Natural killer cell (primary cell): ENCODE results near the gene MACROH2A1. TPM values are rescaled to one million over a fixed set of nuclear protein-coding genes. Genes with fewer than 3 reads are reported as not detected.

Experiments used
- ATAC-seq, 3 donors: fragments of 150-1000 bp in 2 of 3; fragments of 200-7000 bp in 1 of 3; cut with Tn5 transposase; 1 replicate in 1 of 3; 2 replicates in 2 of 3; pipeline ENCODE4 v1.10.0; 2021; ENCODE audit warnings: mild to moderate bottlenecking in 2 of 3, moderate library complexity in 2 of 3
- DNase-seq, 2 donors: peaks; one replicate each; pipeline versions ENCODE4 v3.0.0 to v3.0.0-alpha.2; 2013 to 2021; ENCODE audit warnings: mixed read lengths in 1 of 2
- H3K27ac ChIP-seq: one replicate; pipeline ENCODE4 v1.5.1; 2013; ENCODE audit warnings: mild to moderate bottlenecking, low read length
- H3K27me3 ChIP-seq: one replicate; pipeline ENCODE4 v1.6.1; 2013; ENCODE audit warnings: low read length; ENCODE audit not compliant: control insufficient read depth, insufficient read depth
- H3K36me3 ChIP-seq: one replicate; pipeline ENCODE4 v1.6.1; 2013; ENCODE audit warnings: low read length; ENCODE audit not compliant: control insufficient read depth, insufficient read depth
- H3K4me1 ChIP-seq: one replicate; pipeline ENCODE4 v1.6.1; 2013; ENCODE audit warnings: low read length; ENCODE audit not compliant: control insufficient read depth, insufficient read depth
- H3K4me3 ChIP-seq: one replicate; pipeline ENCODE4 v1.5.1; 2013; ENCODE audit warnings: low read length
- H3K9me3 ChIP-seq: one replicate; pipeline ENCODE4 v1.6.1; 2013; ENCODE audit warnings: low read length; ENCODE audit not compliant: control insufficient read depth, insufficient read depth
- H3K27ac Mint-ChIP-seq, 2 donors: one replicate each; pipeline ENCODE4 v1.8.0; 2022; ENCODE audit warnings: mild to moderate bottlenecking in 2 of 2, mixed read lengths in 2 of 2, moderate library complexity in 1 of 2
- H3K27me3 Mint-ChIP-seq, 2 donors: one replicate each; pipeline ENCODE4 v1.8.0; 2022; ENCODE audit warnings: low read depth in 2 of 2, mixed read lengths in 2 of 2
- H3K36me3 Mint-ChIP-seq: one replicate; pipeline ENCODE4 v1.8.0; 2022; ENCODE audit warnings: mixed read lengths
- H3K4me1 Mint-ChIP-seq, 2 donors: one replicate each; pipeline ENCODE4 v1.8.0; 2022; ENCODE audit warnings: mixed read lengths in 2 of 2
- H3K4me3 Mint-ChIP-seq: one replicate; pipeline ENCODE4 v1.8.0; 2022; ENCODE audit warnings: mild to moderate bottlenecking, moderate library complexity, mixed read lengths
- H3K9me3 Mint-ChIP-seq, 2 donors: one replicate each; pipeline ENCODE4 v1.8.0; 2022; ENCODE audit warnings: mixed read lengths in 2 of 2
- whole genome bisulfite sequencing: methylation state at CpG from one replicate; pipeline ENCODE4 v1.1.7; 2013; ENCODE audit warnings: missing lambda C conversion rate; ENCODE audit not compliant: insufficient coverage; 5-methylcytosine and 5-hydroxymethylcytosine counted together
- intact Hi-C: fragments of 100-400 bp; cut with micrococcal nuclease; formaldehyde crosslinking; loops from one replicate; pipeline ENCODE4 v1.14.2; 2022
- total RNA-seq, 4 donors: library from RNA; stranded (reverse); fragments of 120-200 nt in 1 of 4; gene quantifications; one replicate each; pipeline versions ENCODE4 v1.2.3 to v1.2.4, GENCODE V29; 2013 to 2022
- TF ChIP-seq, protein P1 (sequence below): fragments of 200-600 bp; IDR thresholded peaks from one replicate; pipeline ENCODE4 v1.8.0; 2022; ENCODE audit warnings: antibody characterized with exemption

The MACROH2A1 gene
- total RNA-seq, 3 donors from 2014 or later (not counting 1 experiment from before 2014, with no cell fraction given): 139 to 160 (median 139) TPM

DNA sequence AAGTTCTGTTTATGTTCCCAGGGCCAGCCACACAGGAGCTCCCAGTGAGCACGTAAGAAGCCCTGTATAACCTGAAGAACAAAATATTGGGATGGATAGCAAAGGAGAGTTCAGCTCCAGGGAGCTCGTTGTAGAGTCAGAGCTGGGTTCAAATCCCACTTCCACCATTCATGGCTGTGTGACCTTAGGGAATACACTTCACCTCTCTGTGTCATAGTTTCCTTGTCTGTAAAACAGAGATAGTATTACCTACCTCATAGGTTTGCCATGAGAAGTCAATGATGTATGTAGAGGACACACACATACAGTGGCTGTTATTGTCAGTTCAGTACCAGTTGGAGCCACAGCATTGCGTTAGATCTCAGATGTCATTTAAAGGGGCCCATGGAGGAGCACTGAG lies 67.4 kb downstream of the MACROH2A1 start:
- H3K27me3 ChIP-seq: no peaks in the 10 kb centered on the region
- H3K36me3 ChIP-seq: peaks cover 31% of the 10 kb centered on the region
- no peak for DNase-seq
- no peaks in the 10 kb centered on the region for H3K9me3 ChIP-seq
- WGBS: 100% methylated on average over 3 of the region's 3 CpGs
- Mint-ChIP-seq H3K9me3 (no peaks in the 10 kb centered on the region), H3K4me1 (no peaks in the 10 kb centered on the region), H3K27ac (no peak overlapping the region), H3K36me3 (no peaks in the 10 kb centered on the region), H3K27me3 (no peaks in the 10 kb centered on the region), H3K4me3 (no peak overlapping the region)
- no peak overlapping the region for H3K4me3 ChIP-seq
- no peak overlapping the region for H3K27ac ChIP-seq
- TF ChIP-seq, protein P1, sequence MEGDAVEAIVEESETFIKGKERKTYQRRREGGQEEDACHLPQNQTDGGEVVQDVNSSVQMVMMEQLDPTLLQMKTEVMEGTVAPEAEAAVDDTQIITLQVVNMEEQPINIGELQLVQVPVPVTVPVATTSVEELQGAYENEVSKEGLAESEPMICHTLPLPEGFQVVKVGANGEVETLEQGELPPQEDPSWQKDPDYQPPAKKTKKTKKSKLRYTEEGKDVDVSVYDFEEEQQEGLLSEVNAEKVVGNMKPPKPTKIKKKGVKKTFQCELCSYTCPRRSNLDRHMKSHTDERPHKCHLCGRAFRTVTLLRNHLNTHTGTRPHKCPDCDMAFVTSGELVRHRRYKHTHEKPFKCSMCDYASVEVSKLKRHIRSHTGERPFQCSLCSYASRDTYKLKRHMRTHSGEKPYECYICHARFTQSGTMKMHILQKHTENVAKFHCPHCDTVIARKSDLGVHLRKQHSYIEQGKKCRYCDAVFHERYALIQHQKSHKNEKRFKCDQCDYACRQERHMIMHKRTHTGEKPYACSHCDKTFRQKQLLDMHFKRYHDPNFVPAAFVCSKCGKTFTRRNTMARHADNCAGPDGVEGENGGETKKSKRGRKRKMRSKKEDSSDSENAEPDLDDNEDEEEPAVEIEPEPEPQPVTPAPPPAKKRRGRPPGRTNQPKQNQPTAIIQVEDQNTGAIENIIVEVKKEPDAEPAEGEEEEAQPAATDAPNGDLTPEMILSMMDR: no peak
- H3K4me1 ChIP-seq: no peaks in the 10 kb centered on the region
- ATAC-seq: no peak
- intact Hi-C loops: no loop called here

DNA sequence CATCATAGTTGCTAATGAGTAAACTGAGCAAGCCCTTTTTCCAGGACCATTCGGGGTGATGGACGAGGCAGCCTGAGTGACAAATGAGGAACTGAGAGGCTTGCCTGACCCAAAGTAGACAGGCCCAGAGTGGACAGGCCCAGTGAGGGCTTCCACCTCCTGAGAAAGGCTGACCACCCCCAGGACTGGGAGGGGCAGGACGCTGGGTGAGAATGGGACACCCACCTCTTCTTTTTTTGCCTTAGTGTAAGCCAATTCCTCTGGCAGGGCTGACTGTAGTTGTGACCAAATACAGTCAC lies 68.3 kb downstream of the MACROH2A1 start:
- Mint-ChIP-seq H3K4me3 (no peak overlapping the region), H3K27me3 (no peaks in the 10 kb centered on the region), H3K9me3 (no peaks in the 10 kb centered on the region), H3K27ac (no peak overlapping the region), H3K36me3 (no peaks in the 10 kb centered on the region), H3K4me1 (no peaks in the 10 kb centered on the region)
- 84% methylated on average over 3 of the region's 3 CpGs for WGBS
- ATAC-seq (no peak), DNase-seq (no peak)
- intact Hi-C loops: no loop called here
- Histone ChIP-seq H3K27ac (no peak overlapping the region), H3K27me3 (no peaks in the 10 kb centered on the region), H3K4me3 (no peak overlapping the region), H3K36me3 (peaks cover 25% of the 10 kb centered on the region), H3K9me3 (no peaks in the 10 kb centered on the region), H3K4me1 (no peaks in the 10 kb centered on the region)
- TF ChIP-seq, protein P1: no peak

DNA sequence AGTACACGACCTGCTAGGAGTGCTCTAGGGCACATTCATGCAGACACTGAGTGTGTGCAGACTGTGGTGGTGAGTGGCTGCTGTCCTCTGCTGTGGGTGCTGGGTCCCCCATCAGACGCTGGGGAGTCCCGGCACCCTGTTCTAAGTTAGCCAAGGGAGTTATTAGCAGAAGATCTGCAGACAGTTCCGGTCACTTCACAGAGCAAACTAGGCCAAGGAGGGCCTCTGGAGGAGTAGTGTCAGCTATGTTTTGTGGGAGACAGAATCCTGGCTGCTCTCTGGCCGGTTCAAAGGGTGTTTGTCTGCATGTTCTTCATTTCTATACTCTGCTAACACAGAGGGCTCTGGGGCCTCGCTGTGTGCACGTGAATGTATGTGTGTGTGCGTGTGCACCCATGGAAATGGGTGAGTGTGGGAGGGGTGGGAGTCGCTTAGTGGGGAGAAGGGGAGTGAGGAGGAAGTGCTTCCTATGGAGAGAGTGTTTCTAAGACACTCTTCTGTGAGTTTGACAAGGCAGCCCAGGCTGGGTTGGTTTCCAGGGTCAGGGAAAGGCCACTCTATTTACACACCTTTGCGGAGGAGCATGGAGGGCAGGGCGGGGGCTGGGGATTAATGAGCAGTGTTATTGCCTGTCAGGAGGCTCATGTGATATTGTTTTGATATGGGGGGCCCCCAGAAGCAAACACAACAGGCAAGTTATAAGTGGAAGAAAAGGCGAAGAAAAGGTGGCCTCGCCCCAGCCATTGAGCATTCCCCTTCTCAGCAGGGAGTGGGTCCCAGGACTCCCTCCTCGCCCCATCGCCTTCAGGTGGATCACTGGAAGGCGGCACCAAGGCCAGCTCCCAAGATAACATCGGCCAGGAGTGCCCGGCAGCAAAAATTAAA lies 68.9 kb downstream of the MACROH2A1 start:
- H3K9me3 ChIP-seq: no peaks in the 10 kb centered on the region
- no peaks in the 10 kb centered on the region for H3K9me3 Mint-ChIP-seq
- intact Hi-C loops: no loop called here
- H3K27ac Mint-ChIP-seq: no peak overlapping the region
- no peaks in the 10 kb centered on the region for H3K36me3 Mint-ChIP-seq
- no peaks in the 10 kb centered on the region for H3K27me3 ChIP-seq
- no peak overlapping the region for H3K4me3 Mint-ChIP-seq
- H3K4me1 ChIP-seq: no peaks in the 10 kb centered on the region
- ATAC-seq: no peak
- DNase-seq: no peak
- no peak overlapping the region for H3K4me3 ChIP-seq
- H3K36me3 ChIP-seq: peaks cover 21% of the 10 kb centered on the region
- no peaks in the 10 kb centered on the region for H3K27me3 Mint-ChIP-seq
- H3K27ac ChIP-seq: no peak overlapping the region
- no peaks in the 10 kb centered on the region for H3K4me1 Mint-ChIP-seq
- TF ChIP-seq, protein P1: no peak
- WGBS: 96% methylated on average over 18 of the region's 18 CpGs
